Eye (tissue), 1 donor: ENCODE data around the gene OR2D2.
"Not testable (repeated sequence)": the region's sequence is repeated elsewhere in the genome, so short reads cannot be mapped to it uniquely, and the experiment has no call there.

ENCODE experiments used
- DNase-seq: peaks from one replicate; pipeline ENCODE4 v3.0.0-alpha.2; 2015

Gene OR2D2

GRCh38 chr11:6892400-6892799 lies at the start of gene OR2D2:
Gene OR2D2, minus strand, starts transcription at chr11:6892500. Its CDS starts 0 bp downstream, at chr11:6892500.
- DNase-seq, result no peak

DNA sequence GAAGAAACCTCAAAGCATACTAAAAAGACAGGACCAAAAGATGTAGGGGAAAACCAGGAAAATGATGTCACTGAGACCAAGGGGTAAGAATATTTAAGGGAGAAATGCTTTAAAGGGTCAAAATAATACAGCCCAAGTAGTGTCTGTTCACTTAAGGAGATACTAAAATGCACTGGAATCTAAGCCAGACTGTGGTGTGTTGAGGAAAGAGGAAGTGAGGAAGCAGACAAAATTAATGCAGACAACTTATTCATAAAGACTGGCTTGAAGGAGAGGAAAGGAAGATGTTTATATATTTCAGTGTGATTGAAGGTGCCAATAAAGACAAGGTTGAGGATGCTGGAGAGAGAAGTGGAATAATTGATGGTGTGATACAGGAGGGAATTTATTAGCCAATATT lies 49.7 kb upstream of the OR2D2 start:
- DNase-seq, result no peak

DNA sequence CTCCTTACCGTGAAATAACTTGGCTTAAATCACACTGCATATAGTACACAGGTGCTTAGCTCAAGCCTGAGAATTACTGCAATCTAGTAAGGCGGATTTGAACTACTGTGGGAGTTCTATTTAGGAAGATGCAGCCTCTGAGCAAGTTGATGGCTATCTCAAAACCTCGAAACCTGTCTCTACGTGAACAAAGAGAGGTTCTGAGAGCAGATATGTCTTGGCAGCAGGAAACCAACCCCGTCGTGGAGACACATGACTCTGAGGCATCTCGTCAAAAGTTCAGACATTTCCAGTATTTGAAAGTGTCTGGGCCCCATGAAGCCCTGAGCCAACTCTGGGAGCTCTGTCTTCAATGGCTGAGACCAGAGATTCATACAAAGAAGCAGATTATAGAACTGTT lies 39.8 kb upstream of the OR2D2 start:
- DNase-seq, result no peak

GRCh38 chr11:6931146-6931713 lies 38.9 kb upstream of the OR2D2 start:
- no peak for DNase-seq

GRCh38 chr11:6928916-6929315 lies 36.6 kb upstream of the OR2D2 start:
- DNase-seq, result peak; percentile 12

DNA sequence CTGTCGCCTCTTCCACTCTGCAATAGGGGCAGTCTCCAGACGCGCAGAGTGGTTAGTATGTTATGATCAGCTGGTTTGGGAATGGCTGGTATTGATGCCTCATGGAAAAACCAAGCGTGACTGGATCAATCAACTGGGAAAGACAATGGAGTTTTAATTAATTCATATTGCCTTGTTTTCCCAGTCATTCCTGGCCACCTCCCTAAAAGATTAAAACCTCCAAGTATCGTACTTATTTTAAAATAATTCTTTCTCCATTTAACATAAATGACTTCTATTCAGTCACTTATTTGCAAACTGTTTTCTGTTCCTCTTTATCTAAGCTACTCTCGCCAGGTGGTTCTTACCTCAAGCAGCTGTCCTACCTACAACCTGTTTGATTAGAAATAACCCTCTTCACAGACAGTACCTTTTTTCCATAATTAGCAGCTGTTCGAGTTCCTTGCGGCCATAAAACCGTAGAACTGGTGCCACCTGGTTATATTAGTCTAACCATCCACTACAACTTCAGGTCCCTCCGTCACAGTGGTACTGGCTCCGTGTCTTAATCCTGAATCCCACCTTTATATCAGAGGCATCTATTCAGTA lies 34.8 kb upstream of the OR2D2 start:
- peak; percentile 15 for DNase-seq

GRCh38 chr11:6926208-6927029 lies 34.1 kb upstream of the OR2D2 start, which contains the start of gene ZNF215:
Gene ZNF215, plus strand, starts transcription at chr11:6926426. Its CDS starts 5,847 bp downstream, at chr11:6932273.
- peak; percentile 87 for DNase-seq

- no peak for DNase-seq
These were observed 33.4 kb upstream of the OR2D2 start for GRCh38 chr11:6925636-6926207.

DNA sequence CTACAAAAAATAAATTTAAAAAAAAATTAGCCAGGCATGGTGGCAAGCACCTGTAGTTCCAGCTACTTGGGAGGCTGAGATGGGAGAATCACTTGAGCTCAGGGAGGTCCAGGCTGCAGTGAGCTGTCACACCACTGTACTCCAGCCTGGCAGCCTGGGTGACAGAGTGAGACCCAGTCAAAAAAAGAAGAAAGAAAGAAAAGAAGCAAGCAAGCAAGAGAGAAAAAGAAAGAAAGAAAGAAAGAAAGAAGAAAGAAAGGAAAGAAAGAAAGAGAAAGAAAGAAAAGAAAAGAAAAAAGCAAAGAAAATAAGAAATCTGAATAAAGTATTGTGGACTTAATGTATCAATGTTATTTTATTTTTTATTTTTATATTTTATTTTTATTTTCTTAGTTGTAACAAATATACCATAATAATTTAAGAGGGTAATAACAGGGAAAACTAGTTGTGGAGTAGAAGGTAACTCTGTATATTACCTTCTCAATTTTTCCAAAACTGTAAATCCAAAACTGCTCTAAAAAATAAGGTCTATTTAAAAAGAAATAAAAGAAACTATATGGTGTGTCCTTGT lies 32.8 kb upstream of the OR2D2 start:
- no peak for DNase-seq

DNA sequence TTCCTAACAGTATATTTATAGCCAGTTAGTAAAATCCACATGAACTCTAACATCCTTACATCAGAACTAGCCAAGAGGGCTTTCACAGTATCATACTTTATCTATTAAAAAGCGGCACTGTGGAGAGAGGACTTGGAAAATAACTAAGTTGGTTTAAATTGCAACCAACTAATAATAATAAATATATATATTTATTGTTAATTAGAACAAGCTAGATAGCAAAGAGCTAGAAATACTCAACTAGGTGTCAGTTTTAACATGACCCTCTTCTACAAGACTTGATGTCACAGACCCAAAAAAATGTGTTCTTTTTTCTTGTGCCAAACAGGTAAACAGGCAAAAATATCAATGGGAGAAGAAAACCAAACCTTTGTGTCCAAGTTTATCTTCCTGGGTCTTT lies 28.4 kb upstream of the OR2D2 start, which contains the start of gene OR2D3:
OR2D3 (plus strand) TSS at position 301 of the 400 bp plus-strand sequence; CDS start at position 301, 0 bp downstream.
- DNase-seq, result no peak

DNA sequence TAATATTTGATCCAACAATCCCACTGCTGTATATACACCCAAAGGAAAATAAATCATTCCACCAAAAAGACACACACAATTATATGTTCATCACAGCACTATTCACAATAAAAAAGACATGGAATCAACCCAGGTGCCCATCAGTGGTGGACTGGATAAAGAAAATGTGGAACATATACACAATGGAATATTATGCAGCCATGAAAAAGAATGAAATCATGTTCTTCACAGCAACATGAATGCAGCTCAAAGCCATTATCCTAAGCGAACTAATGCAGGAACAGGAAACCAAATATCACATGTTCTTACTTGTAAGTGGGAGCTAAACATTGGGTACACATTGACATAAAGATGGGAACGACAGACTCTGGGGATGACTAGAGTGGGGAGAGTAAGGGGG lies 27.4 kb upstream of the OR2D2 start:
- DNase-seq, result no peak

GRCh38 chr11:6911948-6912347 lies 19.6 kb upstream of the OR2D2 start:
- DNase-seq, result no peak

DNA sequence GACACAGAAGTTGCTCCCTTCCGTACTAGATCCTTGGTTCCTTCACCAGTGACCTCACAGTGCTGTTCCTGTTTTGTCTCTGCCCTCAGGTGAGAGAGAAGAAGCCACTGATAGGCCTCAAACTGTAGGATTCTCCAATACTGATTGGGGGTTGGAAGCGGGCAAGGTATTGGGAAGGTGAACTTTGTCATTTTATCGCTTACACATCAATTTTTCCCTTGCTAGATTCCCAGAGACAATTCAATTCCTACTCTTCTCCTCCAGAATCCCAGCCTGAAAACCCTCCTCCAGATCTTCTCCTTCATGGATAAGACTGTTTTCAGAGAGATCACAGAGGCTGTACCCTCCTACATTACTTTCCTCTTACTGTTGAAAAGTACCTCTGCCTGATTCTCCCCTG lies 19.1 kb upstream of the OR2D2 start:
- no peak for DNase-seq

DNA sequence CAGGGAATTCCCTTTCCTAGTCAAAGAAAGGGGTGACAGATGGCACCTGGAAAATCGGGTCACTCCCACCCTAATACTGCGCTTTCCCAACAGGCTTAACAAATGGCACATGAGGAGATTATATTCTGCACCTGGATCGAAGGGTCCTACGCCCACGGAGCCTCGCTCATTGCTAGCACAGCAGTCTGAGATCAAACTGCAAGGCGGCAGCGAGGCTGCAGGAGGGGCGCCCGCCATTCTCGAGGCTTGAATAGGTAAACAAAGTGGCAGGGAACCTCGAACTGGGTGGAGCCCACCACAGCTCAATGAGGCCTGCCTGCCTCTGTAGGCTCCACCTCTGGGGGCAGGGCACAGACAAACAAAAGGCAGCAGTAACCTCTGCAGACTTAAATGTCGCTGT lies 12.5 kb upstream of the OR2D2 start:
- not testable (repeated sequence) for DNase-seq

DNA sequence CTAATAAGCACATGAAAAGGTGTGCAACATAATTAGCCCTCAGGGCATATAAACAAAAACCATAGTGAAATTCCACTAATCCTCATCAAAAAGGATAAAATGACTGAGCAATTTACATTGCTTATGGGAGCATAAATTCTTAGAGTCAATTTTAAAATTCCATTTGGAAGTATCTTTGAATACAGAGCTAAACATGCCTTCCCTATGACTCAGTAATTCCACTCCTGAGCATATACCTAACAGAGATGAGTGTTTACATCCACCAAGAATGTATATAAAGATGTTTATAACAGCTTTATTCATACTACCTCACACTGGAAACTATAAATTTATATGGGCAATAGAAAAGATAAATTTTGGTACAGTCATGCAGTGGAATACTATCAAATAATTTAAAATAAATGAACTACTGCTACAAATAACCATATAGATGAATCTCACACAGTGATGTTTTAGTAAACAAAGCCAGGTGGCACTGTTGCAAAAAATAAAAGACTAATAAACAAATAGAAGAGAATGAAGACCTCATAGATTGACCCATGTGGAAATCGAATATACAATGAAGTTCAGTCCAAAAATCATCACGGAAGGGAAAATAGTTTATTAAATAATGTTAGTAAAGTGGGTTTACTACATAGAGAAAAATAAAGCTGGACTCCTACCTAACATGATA lies 8.2 kb upstream of the OR2D2 start:
- DNase-seq, result no peak

- DNase-seq, result no peak
These were observed 6.6 kb upstream of the OR2D2 start for GRCh38 chr11:6898911-6899310.

DNA sequence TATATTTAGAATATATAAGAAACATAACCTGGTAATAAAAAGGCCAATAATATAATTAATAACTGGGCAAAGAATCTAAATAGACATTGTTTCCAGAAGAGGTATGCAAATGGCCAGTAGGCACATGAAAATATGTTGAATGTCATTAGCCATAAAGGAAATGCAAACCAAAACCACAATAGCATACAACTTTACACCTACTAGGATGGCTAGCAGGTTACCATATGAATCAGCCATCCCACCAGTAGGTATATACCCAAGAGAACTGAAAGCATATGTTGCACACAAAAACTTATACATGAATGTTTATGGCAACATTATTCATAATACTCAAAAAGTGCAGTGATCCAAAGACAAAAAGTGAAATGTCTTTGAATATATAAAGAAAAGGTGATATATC lies 2.7 kb upstream of the OR2D2 start:
- DNase-seq, result no peak

- DNase-seq, result no peak
These were observed 1.8 kb upstream of the OR2D2 start for GRCh38 chr11:6894097-6894496.

DNA sequence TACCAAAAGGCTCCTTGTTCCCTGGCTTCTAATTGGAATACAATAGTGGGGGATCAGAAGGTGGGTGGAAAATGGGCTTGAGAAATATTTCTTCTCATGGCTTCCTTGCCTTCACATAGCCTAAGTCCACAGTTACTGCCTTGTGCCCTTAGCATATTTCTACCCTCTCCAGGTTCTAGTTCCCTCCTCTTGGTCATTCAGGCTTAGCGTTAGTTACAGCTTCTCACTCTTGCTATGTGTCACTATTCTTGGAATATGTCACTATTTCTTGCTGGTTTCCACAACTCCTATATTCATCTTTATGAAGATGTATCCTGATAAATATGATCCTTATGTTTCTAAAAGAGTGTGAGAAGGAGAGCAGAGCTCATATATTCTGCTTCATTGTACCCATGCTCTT lies 2.5 kb downstream of the OR2D2 start:
- no peak for DNase-seq

GRCh38 chr11:6888830-6889229 lies 3.5 kb downstream of the OR2D2 start:
- DNase-seq, result no peak

DNA sequence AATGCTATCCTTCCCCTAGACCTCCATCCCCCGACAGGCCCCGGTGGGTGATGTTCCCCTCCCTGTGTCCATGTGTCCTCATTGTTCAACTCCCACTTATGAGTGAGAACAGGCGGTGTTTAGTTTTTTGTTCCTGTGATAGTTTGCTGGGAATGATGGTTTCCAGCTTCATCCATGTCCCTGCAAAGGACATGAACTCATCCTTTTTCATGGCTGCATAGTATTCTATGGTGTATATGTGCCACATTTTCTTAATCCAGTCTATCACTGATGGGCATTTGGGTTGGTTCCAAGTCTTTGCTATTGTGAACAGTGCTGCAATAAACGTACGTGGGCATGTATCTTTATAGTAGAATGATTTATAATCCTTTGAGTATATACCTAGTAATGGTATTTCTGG lies 4.6 kb downstream of the OR2D2 start:
- DNase-seq, result not testable (repeated sequence)

DNA sequence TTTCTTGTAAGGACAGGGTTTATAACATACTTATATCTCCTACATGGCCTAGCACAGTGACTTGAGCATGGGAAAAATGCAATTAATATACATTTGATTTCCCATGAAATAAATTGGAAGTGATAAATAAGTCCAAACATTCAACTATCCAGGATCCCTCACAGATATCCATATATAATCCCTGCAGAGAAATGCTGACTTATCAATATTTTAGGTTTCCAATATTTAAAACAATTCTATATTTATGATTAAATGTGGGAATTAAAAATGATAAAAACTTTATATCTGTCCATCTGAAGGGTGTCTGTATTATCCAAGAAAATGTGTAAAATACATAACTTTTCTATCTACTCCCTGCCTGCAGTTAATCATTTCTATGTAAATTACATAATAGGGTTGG lies 9.5 kb downstream of the OR2D2 start:
- DNase-seq, result no peak

- DNase-seq, result no peak
These were observed 15.4 kb downstream of the OR2D2 start for GRCh38 chr11:6876914-6877313.
